KG1 (cell line): ENCODE results near the gene UBE2N.
"Not testable (repeated sequence)": the region's sequence is repeated elsewhere in the genome, so short reads cannot be mapped to it uniquely, and the experiment has no call there.

Experiments used
- DNase-seq: peaks from one replicate; lab custom pipeline; 2025; lab: John Stamatoyannopoulos, UW

UBE2N gene

DNA sequence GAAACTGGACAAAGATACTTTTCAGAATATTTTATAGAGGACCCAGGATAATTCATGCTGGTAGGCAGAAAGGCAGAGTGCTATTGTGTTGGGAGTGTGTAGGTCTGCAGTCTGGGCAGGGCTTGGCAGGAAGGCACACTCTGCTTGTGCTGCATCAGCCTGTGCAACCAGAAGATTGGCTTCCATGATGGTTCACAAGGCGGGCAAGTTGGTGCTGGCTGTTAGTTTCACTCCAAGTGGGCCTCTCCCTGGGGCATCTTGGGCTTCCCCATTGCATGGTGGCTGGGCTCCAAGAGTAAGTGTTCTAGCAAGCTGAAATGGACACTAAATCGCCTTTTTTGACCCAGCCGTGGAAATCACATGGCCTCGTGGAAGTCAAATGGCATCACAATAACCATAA, 1.8 kb upstream of the UBE2N start:
- no peak for DNase-seq

DNA sequence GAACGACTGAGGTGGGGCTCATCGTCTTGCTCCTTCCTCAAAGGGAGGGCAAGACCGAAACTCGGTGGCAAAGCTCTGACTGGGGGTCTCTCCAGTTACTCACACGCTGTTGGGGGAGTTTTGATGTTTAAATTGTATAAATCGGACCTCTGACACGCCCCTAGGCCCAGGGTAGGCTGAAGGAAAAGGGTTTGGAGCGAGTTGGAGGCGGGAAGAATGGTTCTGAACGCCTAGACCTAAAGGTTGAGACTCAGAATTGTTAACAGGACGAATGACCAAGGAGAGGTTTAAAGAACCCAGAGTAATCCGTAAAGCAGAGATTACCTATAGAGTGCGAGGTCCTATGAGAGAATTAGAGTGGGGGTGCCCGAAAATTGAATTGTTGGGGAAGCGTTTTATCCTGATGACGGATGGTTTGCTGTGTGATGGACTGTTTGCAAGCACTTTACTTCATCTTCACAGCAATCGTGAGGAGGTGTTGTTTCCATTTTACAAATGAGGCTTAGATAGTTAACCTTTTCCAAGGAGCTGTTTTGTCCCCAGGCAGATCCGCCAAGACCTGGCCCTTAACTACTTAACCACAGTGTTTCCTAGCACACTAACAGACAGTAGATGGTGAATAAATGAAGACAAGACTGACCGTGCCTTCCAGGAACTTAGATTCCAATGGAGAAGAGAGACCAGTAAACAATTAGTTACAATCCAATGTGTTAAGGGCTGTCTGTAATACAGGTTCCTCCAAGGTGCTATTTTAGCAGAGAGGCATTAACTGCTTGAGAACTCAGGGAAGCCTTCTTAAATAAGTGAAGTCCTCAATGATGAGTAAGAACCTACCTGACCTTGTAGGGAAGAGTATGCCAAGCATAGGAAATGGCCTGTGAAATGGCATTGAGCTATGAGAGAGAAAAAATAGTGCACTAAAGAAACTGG, 929 bp upstream of the UBE2N start:
- no peak for DNase-seq

DNA sequence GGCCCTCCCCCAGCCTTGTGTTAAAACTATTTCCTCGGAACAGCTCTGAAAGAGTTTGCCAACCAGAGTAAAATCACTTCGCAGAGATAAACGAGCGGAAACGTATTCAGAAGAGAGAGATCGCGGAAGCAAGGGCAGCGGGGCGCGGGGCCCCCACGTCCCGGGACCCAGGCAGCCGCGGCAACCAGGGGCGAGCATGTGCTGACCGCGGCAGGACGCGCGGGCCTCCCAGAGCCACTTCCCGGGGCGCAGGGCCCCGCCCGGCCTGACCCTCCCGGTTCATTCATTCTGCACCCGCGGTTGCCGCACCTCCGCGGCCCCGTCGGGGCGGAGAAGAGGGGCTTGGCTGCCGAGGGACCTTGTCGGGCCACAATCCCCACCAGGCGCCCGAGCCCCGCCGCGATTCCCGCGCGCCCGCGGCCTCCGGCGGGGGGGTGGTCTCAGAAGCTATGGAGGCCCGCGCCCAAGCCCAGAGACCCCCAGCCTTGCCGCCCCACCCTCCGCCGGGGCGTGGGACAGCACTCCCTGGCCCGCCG, 598 bp downstream of the UBE2N start:
- DNase-seq: no peak

DNA sequence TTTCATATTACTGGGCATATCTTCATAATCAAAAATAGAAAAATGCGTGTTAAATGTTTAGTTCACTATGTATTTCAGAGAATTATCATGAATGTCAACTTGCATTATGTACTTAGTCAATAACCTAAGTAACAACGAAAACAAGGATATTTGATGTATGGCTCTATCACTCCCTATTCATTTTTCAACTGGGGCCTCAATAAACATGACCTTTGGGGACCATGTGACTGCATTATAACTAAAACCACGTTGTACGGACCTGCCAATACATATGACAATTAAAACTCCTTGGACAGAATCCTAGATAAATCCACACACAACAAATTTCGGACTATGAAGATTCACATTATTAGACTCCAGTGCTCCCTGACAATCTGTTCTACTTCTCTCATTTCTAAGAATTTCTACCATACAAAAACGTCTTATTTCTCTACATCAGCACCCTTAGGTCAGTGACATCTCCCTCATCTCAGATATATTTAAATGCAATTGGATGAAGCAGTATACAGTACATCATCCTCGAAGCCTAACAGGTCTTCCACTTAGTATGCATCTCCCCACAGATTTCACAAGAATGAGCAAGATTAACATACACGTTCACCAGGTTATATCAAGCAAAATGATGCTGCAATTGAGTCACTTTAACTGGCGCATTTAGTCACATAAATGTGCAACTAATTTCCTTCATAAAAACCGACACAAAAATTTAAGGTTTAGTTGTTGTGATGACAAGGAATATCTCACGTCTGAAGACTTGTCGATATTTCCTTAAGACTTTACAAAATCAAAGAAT, 1.5 kb downstream of the UBE2N start:
- DNase-seq: no peak

DNA sequence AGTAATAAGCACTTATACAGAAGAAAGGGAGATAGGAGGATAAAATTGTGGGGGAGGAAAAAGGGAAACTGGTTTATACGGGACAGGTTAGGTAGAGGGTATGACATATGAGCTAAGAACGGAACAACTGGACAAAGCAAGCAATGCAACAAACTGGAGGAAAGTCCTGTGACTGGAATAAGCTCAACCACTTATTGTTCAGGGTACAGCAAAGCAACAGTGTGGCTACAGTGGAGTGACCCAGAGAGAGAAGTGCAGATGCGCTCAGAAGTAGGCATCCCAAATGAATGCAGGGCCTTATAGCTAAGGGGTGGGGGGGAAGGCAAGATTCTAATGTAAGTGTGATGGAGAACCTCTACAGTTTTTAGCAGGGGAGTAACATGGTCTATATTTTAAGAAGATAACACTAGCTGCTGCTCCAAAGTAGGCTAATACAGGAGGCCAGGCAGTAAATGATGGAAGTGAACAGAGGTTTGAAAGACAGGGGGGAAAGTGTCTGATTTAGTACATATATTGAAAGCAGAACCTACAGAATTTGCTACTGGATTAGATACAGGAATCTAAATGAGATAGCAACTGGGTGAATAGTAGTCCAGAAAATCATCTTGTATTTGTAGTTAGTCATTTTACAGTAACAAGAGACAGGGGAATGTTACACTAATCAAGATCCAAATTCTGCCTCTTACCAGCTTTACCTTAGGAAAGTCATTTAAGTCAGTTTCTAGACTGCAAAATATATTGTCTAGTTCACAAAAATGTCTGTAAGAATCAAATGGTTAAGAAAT, 3.3 kb downstream of the UBE2N start:
- DNase-seq: no peak

DNA sequence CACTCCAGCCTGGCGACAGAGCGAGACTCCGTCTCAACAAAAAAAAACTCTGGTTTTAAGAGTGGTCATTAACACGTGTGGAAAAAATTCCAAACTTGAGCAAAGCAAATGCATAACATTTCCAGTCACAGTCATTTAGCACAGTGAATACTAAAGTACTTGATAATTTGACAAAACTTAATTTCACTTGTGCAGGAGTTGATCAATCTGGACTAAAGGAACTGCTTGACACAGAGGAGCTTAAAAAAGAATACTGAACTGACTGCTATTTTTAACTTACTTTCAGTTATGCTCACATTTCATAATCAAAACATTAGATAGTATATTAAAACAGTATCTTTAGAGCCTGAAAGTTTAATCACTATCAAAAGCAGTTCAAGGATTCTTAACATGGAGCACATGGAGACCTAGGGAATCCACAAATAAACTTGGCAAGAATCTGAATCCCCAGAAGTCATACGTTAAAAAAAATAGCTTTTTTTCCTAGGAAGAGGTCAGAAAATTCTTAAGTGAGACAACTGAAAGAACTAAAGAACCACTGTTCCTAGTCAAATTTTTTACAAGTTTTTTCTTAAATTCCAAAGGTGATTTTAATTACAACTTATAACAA, 7.4 kb downstream of the UBE2N start:
- DNase-seq: no peak

DNA sequence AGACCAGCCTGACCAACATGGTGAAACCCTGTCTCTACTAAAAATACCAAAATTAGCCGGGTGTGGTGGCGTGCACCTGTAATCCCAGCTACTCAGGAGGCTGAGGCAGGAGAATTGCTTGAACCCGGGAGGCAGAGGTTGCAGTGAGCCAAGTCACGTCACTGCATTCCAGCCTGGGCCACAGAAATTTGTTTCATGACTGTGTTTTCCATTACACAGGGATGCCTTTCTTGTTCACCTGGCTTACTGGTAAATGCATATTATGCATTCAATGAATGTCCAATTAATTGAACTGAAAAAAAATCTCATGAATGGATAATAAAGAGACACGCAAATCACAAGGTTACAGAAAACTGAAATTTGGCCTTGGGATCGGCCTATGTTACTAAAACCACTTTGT, 9.7 kb downstream of the UBE2N start:
- not testable (repeated sequence) for DNase-seq

DNA sequence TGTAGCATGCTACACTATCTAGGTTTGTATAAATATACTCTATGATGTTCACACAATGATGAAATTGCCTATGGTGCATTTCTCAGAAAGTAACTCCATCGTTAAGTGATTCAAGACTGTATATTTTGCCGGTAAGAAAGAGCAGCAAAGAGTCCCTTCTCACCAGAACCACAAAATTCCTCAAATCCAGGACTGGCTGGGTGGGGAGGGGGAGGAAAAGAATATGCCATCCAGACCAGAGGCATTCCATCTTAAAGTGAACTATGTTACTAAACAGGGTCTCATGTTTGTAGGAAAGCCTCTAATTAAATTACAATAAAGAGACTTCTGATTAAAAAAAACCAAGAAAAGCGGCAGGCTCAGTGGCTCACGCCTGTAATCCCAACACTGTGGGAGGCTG, 11.5 kb downstream of the UBE2N start:
- no peak for DNase-seq

DNA sequence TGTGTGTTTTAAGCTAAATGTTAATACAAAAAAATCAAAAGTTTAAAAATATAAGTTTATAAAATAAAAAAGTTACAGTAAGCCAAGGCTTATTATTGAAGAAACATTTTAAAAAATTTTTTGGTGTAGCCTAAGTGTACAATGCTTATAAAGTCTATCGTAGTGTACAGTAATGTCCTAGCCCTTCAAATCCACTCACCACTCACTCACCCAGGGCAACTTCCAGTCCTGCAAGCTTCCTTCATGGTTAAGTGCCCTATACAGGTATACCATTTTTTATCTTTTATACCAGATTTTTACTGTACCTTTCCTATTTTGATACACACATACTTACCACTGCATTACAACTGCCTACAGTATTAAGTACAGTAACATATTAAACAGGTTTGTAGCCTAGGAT, 11.9 kb downstream of the UBE2N start:
- DNase-seq: no peak

DNA sequence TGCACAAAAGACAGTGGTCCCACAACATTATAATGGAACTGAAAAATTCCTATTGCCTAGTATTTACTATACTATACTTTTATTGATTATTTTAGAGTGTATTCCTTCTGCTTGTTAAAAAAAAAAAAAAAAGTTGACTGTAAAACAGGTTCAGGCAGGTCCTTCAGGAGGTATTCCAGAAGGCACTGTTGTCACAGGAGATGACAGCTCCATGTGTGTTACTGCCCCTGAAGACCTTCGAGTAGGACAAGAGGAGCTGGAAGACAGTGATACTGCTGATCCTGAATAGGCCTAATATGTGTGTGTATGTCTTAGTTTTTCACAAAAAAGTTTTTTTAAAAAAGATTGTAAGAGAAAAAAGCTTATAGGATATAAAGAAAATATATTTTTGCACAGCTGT, 12.3 kb downstream of the UBE2N start:
- DNase-seq: no peak

DNA sequence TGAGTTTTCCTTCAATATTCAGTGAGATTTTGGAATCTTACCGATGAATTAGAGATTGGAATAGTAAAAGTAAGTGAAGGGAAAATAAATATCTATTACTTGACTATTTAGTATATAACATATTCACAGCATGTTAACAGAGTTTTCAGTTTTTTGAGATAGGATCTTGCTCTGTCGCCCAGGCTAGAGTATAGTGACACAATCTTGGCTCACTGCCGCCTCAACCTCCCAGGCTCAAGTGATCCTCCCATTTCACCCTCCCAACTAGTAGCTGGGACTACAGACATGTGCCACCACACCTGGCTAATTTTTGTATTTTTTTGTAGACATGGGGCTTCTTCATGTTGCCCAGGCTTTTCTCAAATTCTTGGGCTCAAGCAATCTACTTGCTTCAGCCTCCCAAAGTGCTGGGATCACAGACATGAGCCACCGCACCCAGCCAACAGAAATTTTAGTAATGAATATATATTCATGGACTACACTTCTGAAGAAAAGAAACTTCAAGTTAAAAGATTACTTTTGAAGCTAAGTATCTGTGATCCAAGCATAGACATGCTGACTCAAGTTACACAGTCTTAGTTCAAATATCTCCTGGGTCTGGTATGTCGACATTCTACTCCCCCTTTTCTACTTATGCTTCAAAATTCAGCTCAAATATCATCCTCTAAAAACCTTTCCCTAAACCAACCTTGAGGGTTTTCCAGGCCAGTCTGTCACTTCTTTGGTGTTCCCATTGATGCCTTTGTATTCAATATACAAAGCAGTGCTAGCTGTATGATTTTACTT, 13.8 kb downstream of the UBE2N start:
- DNase-seq: no peak

DNA sequence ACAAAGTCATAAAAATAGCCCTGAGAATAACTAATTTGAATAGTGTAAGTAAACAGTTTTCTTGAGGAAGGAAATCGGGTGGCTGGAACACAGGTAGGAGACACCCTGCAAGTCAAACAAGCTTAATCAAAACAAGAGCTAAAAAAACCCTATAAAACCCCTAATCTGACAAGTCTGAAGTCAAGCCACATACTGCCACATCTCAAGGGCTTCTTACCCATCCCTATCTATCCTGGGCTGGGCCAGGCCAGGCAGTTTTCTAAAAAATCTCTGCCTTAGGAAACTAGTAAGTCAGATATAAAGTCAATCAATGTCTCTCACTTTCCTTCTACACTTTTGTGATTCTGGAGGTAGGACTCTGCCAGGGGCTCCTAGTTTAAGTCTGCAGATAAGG, 15.3 kb downstream of the UBE2N start:
- DNase-seq: no peak

DNA sequence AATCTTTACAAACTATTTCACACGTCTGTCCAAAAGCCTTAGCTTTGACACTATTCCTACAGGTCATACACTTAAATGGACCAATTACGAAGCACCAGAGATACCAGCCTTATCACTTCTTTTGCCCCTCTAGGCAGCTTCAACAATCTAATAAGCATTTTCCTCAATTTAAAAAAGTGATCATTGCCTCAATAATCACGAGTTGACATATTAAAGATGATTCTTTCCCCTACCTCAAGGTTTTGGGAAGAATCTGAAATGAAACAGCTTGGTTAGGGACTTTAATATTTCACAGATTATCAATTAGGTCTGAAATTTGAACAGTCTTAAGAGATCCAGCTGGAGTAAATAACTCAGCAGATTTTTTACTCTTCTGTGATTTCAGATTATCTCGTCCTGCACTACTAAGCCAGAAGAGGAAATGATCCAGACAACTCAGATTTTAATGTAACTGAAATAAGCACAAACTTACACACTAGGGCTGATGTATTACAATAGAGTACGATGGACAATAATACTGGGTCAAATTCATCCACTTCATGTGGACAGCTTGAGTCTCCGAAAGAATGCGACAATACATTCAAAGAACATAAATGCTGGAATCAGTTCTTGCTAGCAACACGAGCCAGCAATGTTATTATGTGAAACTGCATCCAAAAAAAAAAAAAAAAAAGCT, 15.9 kb downstream of the UBE2N start:
- DNase-seq: no peak

DNA sequence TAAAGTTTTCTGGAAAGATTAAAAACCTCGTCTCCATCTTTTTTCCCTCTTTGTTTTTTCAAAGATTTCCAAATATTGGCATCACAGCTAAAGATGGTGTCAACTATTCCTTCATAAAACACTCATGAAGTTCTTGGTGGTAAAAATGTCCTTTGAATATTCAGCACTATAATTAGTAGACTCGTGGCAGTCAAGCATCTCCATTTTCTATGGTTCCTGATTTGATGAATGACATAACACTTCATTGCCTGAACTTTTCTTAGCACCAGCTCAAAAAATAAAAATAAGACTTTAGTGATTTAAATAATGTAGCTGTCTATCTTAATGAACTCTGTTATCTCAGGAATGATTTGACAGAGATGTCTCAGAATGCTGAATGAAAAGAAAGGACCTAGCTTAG, 19.7 kb downstream of the UBE2N start:
- no peak for DNase-seq

DNA sequence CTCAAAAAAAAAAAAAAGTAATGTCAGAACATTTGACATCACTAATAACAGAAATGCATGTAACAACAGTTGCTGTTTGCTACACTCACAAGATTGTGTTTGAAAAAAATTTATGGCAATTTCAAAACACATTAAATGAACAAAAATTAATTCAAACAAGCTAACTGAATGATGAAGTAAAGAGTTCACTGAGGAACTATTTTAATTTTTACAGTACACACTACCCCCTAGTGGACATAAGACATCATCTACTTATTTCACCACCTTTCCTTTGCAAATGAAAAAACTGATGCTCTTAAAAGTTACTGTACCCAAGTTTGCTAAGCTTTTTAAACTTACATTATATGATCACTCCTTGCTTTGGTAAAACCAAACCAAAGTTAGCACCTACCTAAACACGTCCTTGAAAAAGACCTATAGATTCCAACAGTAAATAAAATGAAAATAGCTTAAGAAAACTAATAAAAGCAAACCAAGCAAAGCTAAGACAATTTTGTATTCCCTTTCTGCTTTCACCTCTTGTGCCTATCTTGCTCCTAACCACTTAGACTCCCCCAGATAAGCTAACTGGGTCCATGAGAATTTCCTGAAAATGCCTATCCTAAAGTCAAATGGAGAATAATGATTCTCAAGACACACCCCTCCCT, 22.2 kb downstream of the UBE2N start:
- peak; percentile 48 for DNase-seq

DNA sequence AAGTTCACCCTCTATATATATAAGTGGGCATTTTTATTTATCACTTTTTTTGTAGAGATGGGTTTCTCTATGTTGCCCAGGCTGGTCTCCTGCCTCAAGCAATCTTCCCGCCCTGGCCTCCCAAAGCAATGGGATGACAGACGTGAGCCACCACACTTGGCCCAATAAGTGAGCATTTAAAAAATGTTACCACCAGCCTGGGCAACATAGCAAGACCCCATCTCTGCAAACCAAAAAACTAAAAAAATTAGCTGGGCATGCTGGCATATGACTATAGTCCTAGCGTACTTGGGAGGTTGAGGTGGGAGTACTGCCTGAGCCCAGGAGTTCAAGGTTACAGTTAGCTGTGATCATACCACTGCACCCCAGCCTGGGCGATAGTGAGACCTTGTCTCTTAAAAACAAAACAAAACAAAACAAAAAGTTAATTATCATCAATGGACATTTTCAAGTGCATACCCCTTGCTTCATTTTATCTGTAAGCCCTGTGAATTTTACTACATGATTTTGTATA, 23.7 kb downstream of the UBE2N start:
- no peak for DNase-seq

DNA sequence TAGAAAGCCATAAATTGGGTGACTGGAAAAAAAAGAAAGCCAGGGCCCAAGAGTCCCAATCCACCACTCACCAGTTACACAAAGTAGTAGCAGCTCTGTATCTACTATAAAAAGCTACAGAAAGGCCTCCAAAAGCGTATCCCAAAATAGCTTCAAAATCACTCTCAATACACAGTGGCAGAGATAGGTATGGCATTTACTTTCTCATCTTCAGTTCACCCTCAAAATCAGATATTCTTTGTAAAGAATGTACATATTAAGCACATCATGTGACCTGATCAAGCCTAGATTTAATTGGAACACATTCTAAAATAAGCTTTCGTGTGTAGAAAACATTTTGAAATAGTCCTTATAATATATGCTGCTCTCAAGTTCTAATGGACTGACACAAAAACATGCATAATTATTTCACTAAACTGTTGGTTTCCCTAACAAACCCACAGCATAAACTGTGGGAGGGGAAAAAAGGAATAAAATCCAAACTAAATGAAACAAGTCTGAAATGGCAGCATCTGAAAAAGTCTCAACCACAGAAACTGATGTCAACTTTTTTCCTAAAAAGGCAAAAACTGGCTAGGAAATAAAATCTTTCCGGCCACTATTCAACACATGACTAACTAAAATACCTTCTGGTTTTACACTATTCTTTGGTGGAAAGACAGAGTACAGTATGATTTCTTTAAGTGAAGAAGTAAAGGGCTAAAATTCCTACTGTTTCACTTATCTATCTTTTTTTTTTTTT, 25.9 kb downstream of the UBE2N start:
- DNase-seq: no peak

DNA sequence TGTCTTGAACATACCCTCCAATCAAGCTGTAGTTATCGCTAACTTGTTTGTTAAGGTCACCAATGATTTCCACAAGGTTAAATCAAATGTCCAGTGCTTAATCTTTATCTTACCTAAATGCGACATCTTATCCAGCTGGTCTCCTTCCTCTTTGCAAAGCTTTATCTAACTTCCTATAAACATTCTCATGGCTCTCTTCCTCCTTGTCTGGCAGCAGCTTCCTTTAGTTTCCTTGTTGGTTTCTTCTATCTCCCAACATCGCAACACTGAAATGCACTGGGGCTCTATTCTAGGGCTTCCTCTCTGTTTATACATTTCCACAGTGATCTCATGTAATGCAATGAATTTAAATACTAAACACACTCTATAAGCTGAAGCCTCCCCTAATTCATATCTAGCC, 28.7 kb downstream of the UBE2N start:
- no peak for DNase-seq

DNA sequence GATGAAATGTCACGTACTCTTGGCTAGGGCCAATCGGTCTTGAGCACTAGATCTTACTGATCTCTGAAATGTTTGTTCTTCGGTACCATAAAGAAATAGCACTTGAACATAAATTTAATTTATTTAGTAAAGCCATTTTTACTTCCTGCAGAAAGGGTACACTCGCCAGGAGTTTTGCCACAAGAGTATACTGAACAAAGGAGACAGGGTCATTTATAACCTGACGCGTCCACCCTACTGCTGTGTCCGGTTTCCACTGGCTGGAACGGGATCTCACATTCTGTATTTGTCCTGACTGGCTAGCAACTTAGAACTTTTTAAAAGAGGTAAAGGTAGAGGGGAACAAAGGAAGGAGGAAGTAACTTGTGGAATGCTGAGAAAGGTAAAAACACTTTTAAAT, 29.4 kb downstream of the UBE2N start:
- DNase-seq: not testable (repeated sequence)
